ENCODE results near the gene CUTA.

Gene CUTA

DNA sequence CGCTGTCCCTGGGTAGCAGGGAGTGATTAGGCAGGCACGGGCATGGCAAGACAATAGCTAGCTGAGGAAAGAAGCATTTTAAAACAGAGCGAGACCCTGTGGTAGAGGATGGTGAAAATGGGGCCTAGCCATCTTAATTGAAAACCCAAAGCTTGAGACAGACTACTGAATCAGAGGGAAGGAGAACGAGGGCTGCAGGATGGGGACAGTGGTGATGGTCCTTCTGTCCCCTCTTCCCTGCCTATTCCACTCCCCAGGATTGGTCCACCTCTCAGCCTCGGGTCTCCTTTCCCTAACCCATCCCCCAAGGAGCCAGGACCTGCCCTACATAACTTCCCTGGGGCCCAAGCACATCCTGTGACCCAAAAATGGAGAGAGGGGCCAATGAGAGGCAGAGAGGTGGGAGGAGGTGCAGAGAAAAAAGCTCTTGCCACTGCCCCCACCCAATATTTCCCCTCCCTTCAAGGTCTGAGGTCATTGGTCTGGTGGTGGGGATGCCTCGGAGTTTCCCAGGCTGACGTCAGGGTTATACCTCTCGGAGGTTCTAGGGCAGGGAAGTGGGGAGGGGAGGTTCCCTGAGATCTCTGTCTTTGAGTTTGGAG, 884 bp upstream of the CUTA start:
- Mint-ChIP-seq H3K9me3 (no peaks in the 10 kb centered on the region), H3K4me1 (peaks cover 90% of the 10 kb centered on the region), H3K4me3 (peak overlapping the region; percentile 99), H3K36me3 (ENCODE audit: low read depth) (peaks cover 33% of the 10 kb centered on the region), H3K27ac (peak overlapping the region; percentile 98), H3K27me3 (ENCODE audit: low read depth, poor library complexity) (no peaks in the 10 kb centered on the region)
- DNase-seq = no peak
- no peak for TF ChIP-seq CTCF (IDR thresholded peaks at IDR 0.05)

GRCh38 chr6:33417128-33417902, 592 bp downstream of the CUTA start:
- no peak for TF ChIP-seq CTCF (IDR thresholded peaks at IDR 0.05)
- Mint-ChIP-seq H3K4me1 (peaks cover 87% of the 10 kb centered on the region), H3K27ac (peak overlapping the region; percentile 98), H3K4me3 (peak overlapping the region; percentile 99), H3K27me3 (ENCODE audit: low read depth, poor library complexity) (no peaks in the 10 kb centered on the region), H3K9me3 (no peaks in the 10 kb centered on the region), H3K36me3 (ENCODE audit: low read depth) (peaks cover 22% of the 10 kb centered on the region)
- DNase-seq = peak; percentile 45

- Mint-ChIP-seq H3K4me3 (peak overlapping the region; percentile 99), H3K36me3 (ENCODE audit: low read depth) (peaks cover 22% of the 10 kb centered on the region), H3K27me3 (ENCODE audit: low read depth, poor library complexity) (no peaks in the 10 kb centered on the region), H3K4me1 (peaks cover 85% of the 10 kb centered on the region), H3K27ac (peak overlapping the region; percentile 98), H3K9me3 (no peaks in the 10 kb centered on the region)
- no peak for DNase-seq
- no peak for TF ChIP-seq CTCF (IDR thresholded peaks at IDR 0.05)
These were observed 1.4 kb downstream of the CUTA start for GRCh38 chr6:33416386-33417127.

- Mint-ChIP-seq H3K27ac (peak overlapping the region; percentile 71), H3K4me3 (peak overlapping the region; percentile 99), H3K9me3 (no peaks in the 10 kb centered on the region), H3K4me1 (peaks cover 82% of the 10 kb centered on the region), H3K27me3 (ENCODE audit: low read depth, poor library complexity) (no peaks in the 10 kb centered on the region), H3K36me3 (ENCODE audit: low read depth) (peaks cover 22% of the 10 kb centered on the region)
- no peak for DNase-seq
- TF ChIP-seq CTCF (IDR thresholded peaks at IDR 0.05) = no peak
These were observed 2.1 kb downstream of the CUTA start for GRCh38 chr6:33415831-33416230.

- Mint-ChIP-seq H3K4me3 (no peak overlapping the region), H3K27me3 (ENCODE audit: low read depth, poor library complexity) (no peaks in the 10 kb centered on the region), H3K9me3 (no peaks in the 10 kb centered on the region), H3K4me1 (peaks cover 78% of the 10 kb centered on the region), H3K36me3 (ENCODE audit: low read depth) (peaks cover 22% of the 10 kb centered on the region), H3K27ac (peak overlapping the region; percentile 58)
- no peak for DNase-seq
- TF ChIP-seq CTCF (IDR thresholded peaks at IDR 0.05) = peak; percentile 37
These were observed 3.2 kb downstream of the CUTA start for GRCh38 chr6:33414592-33415271.
